Stimulated activated CD4-positive, alpha-beta T cell treated with anti-CD3 and anti-CD28 coated beads, Interleukin-12 subunit alpha, Interleukin-12 subunit beta, amount 100 ng/mL, for 48 hours (primary cell): ENCODE data around the gene ZFX.
A peak's percentile ranks its signal among the peaks of the same experiment; 100 is the strongest.
"Not testable (repeated sequence)": the region's sequence is repeated elsewhere in the genome, so short reads cannot be mapped to it uniquely, and the experiment has no call there.

Experiments used
- DNase-seq, 3 donors: peaks; one replicate each; pipeline ENCODE4 v3.0.0-alpha.2; 2020; ENCODE audit warnings: low read depth in 2 of 3, low spot score in 1 of 3

Gene ZFX

GRCh38 chrX:24149351-24150050 lies at the start of gene ZFX:
ZFX (plus strand) TSS chrX:24149729; CDS start chrX:24172743, 23,014 bp downstream.
- peak; percentile 36 to 52 (median 45) for DNase-seq

- no peak for DNase-seq
These were observed 48.8 kb upstream of the ZFX start for GRCh38 chrX:24100713-24101112.

- no peak for DNase-seq
These were observed 39.5 kb upstream of the ZFX start for GRCh38 chrX:24110069-24110468.

GRCh38 chrX:24113181-24113580 lies 36.3 kb upstream of the ZFX start:
- DNase-seq: no peak

GRCh38 chrX:24117258-24117657 lies 32.3 kb upstream of the ZFX start:
- no peak for DNase-seq

GRCh38 chrX:24124244-24124799 lies 25.2 kb upstream of the ZFX start:
- no peak for DNase-seq

- DNase-seq: no peak
These were observed 24.4 kb upstream of the ZFX start for GRCh38 chrX:24125028-24125612.

- DNase-seq: no peak
These were observed 18.1 kb upstream of the ZFX start for GRCh38 chrX:24131476-24131875.

GRCh38 chrX:24133312-24133711 lies 16.2 kb upstream of the ZFX start:
- DNase-seq: no peak

- DNase-seq: not testable (repeated sequence)
These were observed 13.8 kb upstream of the ZFX start for GRCh38 chrX:24135768-24136167.

- DNase-seq: no peak
These were observed 12.3 kb upstream of the ZFX start for GRCh38 chrX:24137192-24137591.

GRCh38 chrX:24143982-24144381 lies 5.5 kb upstream of the ZFX start:
- not testable (repeated sequence) for DNase-seq

- DNase-seq: no peak
These were observed 5.0 kb upstream of the ZFX start for GRCh38 chrX:24144528-24144927.

- no peak for DNase-seq
These were observed 4.0 kb upstream of the ZFX start for GRCh38 chrX:24145303-24146186.

- DNase-seq: no peak
These were observed 3.1 kb upstream of the ZFX start for GRCh38 chrX:24146283-24146949.

- DNase-seq: no peak
These were observed 2.4 kb upstream of the ZFX start for GRCh38 chrX:24147165-24147564.

- DNase-seq: no peak
These were observed 1.4 kb upstream of the ZFX start for GRCh38 chrX:24148121-24148520.

- no peak for DNase-seq
These were observed 786 bp upstream of the ZFX start for GRCh38 chrX:24148535-24149350.

- DNase-seq: peak; percentile 68 to 81 (median 76)
These were observed 692 bp downstream of the ZFX start for GRCh38 chrX:24150051-24150790.

GRCh38 chrX:24150898-24151297 lies 1.4 kb downstream of the ZFX start:
- no peak for DNase-seq
